Dermis blood vessel endothelial cell (primary cell): ENCODE data around the gene ZNF415. TPM values are rescaled to one million over a fixed set of nuclear protein-coding genes. Genes with fewer than 3 reads are reported as not detected.

ENCODE experiments used
- total RNA-seq: library from RNA; depleted of rRNA; stranded (reverse); fragments of >200 nt; gene quantifications from 2 replicates; pipeline ENCODE4 v1.2.3, GENCODE V29; 2014

ZNF415 gene
- total RNA-seq, 1 donor from 2014 or later: 1.9 TPM

Other genes starting within 250 kb of the ZNF415 start
- gene ZNF320, start 235.3 kb downstream of the ZNF415 start, total RNA-seq: 9.3 and 16.0 TPM in 2 replicates
- gene ZNF888, start 209.5 kb downstream of the ZNF415 start, total RNA-seq: 6.5 and 7.8 TPM in 2 replicates
- 6.1 and 9.0 TPM in 2 replicates for gene ZNF816, start 170.0 kb downstream of the ZNF415 start, total RNA-seq
- gene ERVV-1, start 119.0 kb downstream of the ZNF415 start, total RNA-seq: not detected in 2 replicates
- not detected in 2 replicates for gene ERVV-2, start 88.2 kb downstream of the ZNF415 start, total RNA-seq
- gene ZNF160, start 29.5 kb downstream of the ZNF415 start, total RNA-seq: 25.5 and 29.3 TPM in 2 replicates
- gene ZNF347, start 26.1 kb upstream of the ZNF415 start, total RNA-seq: 7.5 and 8.3 TPM in 2 replicates
- 2.6 and 3.0 TPM in 2 replicates for gene ZNF665, start 60.4 kb upstream of the ZNF415 start, total RNA-seq
- gene ZNF677, start 122.0 kb upstream of the ZNF415 start, total RNA-seq: 15.8 and 19.9 TPM in 2 replicates
- gene VN1R2, start 125.4 kb upstream of the ZNF415 start, total RNA-seq: not detected in 2 replicates
- not detected in 2 replicates for gene VN1R4, start 134.8 kb upstream of the ZNF415 start, total RNA-seq
- 12.5 and 12.6 TPM in 2 replicates for gene ZNF845, start 200.8 kb upstream of the ZNF415 start, total RNA-seq
- gene ZNF525, start 232.8 kb upstream of the ZNF415 start, total RNA-seq: 9.9 and 11.9 TPM in 2 replicates